GM18505 (cell line): Measurements from ENCODE around the gene SPOUT1.
"Not testable (repeated sequence)": the region's sequence is repeated elsewhere in the genome, so short reads cannot be mapped to it uniquely, and the experiment has no call there.

Experiments used
- ATAC-seq: cut with Tn5 transposase; IDR thresholded peaks from one replicate; pipeline ENCODE4 v1.9.1; 2021; ENCODE audit not compliant: unreplicated experiment
- POLR2A ChIP-seq: IDR thresholded peaks from 4 replicates; pipeline ENCODE4 v1.6.1; 2011; ENCODE audit warnings: borderline replicate concordance; ENCODE audit not compliant: insufficient read depth, insufficient read length; ENCODE audit errors: extremely low read depth

SPOUT1 gene

GRCh38 chr9:128809831-128810230 is 19.8 kb downstream of the SPOUT1 start:
- no peak for TF ChIP-seq POLR2A
- ATAC-seq = no peak

GRCh38 chr9:128809036-128809599 is 20.5 kb downstream of the SPOUT1 start:
- ATAC-seq = no peak

DNA sequence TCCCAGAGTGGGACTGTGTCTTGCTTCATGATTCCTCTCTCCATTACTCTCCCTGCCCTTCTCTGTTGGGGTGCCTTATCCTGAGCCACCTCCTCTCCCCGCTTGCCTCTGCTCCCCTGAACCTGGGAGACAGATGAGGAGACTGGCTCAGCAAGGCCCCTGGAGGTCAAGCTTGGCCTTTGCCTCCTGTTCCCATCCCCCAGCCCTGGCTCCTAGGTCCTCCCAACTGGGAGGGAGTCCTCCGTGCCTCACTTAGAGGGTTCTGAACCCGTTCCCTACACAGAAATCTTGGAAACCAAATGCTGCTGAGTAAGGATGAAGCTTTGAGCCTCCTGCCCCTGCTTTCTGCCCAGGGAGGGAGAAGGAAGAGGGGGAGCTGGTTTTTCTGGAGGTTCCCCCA is 21.1 kb downstream of the SPOUT1 start:
- no peak for ATAC-seq
- TF ChIP-seq POLR2A = no peak

More at GRCh38 chr9:128809036-128809599, 20.5 kb downstream of the SPOUT1 start:
- no peak for TF ChIP-seq POLR2A

- TF ChIP-seq POLR2A = no peak
- no peak for ATAC-seq
Measured at GRCh38 chr9:128807827-128808226, 21.8 kb downstream of the SPOUT1 start.

DNA sequence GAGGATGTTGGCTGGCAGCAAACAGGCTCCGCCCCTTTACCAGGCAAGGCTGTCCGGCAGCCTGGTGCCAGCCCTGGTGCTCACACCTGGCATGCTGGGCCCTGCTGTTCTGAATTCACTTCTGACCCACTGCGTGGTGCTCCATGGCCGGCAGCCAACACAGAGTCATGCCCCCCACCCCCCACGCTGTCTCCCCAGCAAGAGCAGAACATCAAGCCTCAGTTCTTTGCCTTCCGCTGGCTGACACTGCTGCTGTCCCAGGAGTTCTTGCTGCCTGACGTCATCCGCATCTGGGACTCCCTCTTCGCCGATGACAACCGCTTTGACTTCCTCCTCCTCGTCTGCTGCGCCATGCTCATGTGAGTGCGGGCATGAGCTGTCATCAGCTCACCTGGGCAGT is 23.9 kb downstream of the SPOUT1 start:
- no peak for ATAC-seq
- no peak for TF ChIP-seq POLR2A

- no peak for ATAC-seq
- no peak for TF ChIP-seq POLR2A
Measured at GRCh38 chr9:128802482-128802881, 27.1 kb downstream of the SPOUT1 start.

DNA sequence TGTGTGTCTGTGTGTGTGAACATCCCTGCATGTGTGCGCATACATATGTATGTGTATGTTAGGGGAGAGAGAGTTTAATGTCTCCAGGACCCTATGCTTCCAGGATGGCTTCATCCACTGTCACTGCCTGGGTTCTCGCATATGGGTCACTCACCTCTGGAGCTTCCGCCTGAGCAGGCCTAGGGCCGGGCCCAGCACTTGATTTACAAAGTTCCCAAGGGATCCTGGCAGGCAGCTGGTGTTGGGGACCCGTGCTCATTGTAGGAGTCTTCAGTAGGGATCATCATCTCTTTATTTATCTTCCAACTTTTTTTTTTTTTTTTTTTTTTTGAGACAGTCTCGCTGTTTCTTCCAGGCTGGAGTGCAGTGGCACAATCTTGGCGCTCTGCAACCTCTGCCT is 29.5 kb downstream of the SPOUT1 start:
- ATAC-seq = no peak
- TF ChIP-seq POLR2A = no peak

- TF ChIP-seq POLR2A = no peak
- ATAC-seq = no peak
Measured at GRCh38 chr9:128798896-128799295, 30.7 kb downstream of the SPOUT1 start.

- not testable (repeated sequence) for ATAC-seq
Measured at GRCh38 chr9:128794961-128795360, 34.6 kb downstream of the SPOUT1 start.

GRCh38 chr9:128792978-128793686 is 36.5 kb downstream of the SPOUT1 start:
- no peak for ATAC-seq
- no peak for TF ChIP-seq POLR2A

DNA sequence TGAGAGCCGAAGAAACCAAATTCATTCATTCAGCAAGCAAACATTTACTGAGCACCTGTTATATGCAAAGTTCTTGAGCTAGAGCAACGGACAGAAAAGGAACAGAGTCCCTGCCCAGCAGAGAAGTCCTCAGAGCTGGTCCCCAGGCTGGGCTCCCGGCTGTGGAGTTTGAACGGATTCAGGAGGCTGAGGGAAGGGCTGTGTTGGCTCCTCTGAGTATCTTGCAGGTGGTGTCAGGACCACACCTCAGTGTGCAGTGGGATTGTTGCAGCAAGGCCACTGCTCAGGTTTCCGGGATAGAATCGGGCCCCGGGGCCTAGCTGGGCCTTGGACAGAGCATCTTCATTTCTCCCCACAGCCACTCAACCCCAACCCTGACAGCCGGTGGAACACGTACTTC is 37.5 kb downstream of the SPOUT1 start:
- TF ChIP-seq POLR2A = no peak
- ATAC-seq = no peak

DNA sequence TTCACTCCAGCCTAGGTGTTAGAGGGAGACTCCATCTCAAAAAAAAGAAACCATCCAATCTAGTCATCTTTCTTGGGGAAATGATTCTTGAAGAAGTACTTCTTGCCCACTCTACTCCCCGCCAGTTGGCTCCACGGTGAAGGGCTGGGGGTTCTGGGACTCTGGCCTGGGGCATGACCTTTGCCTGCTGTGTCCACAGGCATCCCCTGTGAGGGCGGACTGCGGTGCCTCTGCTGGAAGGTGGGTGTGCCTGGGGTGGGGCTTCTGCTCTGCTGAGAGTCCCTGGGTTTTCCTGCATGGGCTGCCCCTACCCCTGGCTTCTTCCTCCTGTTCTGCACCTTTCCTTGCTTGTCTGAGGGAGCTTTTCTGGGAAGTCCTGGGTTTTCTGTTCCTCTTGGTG is 39.1 kb downstream of the SPOUT1 start:
- no peak for TF ChIP-seq POLR2A
- no peak for ATAC-seq

GRCh38 chr9:128788445-128788844 is 41.1 kb downstream of the SPOUT1 start:
- TF ChIP-seq POLR2A = no peak
- no peak for ATAC-seq

DNA sequence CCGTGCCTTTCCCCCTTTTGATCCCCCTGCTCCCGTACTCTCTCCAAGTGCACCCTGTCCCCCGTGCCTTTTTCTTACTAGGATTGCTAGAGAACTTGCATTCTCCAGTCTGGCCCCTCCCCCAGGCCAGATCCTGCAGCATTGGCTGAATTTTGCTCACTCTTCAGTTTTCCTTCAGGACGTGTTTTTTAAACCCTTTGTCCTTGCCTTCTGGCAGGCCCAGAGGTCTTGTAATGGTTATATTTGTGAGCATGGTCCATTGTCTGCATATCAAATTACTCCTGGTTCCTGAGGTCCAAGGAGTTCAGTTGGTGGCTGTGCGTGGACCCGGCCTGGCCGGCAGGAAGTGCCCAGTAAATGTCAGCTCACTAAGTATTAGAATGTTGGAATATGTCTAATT is 41.9 kb downstream of the SPOUT1 start:
- TF ChIP-seq POLR2A = no peak
- ATAC-seq = no peak
